IMR-90 (cell line): ENCODE results near the gene SYPL2. TPM values are rescaled to one million over a fixed set of nuclear protein-coding genes. Genes with fewer than 3 reads are reported as not detected.

Source experiments
- ATAC-seq: fragments of 200-7000 bp; cut with Tn5 transposase; 2 replicates; pipeline ENCODE4 v1.9.1; 2020; ENCODE audit warnings: low read depth, mild to moderate bottlenecking, moderate library complexity
- BruUV-seq: library from RNA; stranded (reverse); fragments of 400-500 nt; replicated peaks from 2 replicates; lab custom pipeline; 2021; lab: Mats Ljungman, UMichigan
- CTCF ChIA-PET: fragments of 300-600 bp; formaldehyde crosslinking; extraction: SDS; loops from one replicate; lab custom pipeline; 2021; ENCODE audit warnings: antibody characterized with exemption; lab: Yijun Ruan, JAX
- POLR2A ChIA-PET: fragments of 300-600 bp; sonication (Branson Sonifier 250); formaldehyde crosslinking; loops from one replicate; lab custom pipeline; 2022; ENCODE audit warnings: antibody characterized with exemption; ENCODE audit not compliant: unreplicated experiment; lab: Charles Lee
- DNase-seq: peaks from one replicate; pipeline ENCODE4 v3.0.0; 2013
- H2AFZ ChIP-seq: replicated peaks from 2 replicates; pipeline ENCODE3; 2013; ENCODE audit warnings: low read length, mild to moderate bottlenecking; ENCODE audit not compliant: poor library complexity
- H2AK5ac ChIP-seq: 2 replicates; pipeline ENCODE4 v1.6.1; 2013; ENCODE audit warnings: low read depth, low read length, inconsistent platforms
- H2AK9ac ChIP-seq: replicated peaks from 2 replicates; pipeline ENCODE3; 2013; ENCODE audit warnings: mild to moderate bottlenecking, low read depth, low read length, moderate library complexity; ENCODE audit not compliant: poor library complexity
- H2BK120ac ChIP-seq: 2 replicates; pipeline ENCODE4 v1.6.1; 2013; ENCODE audit warnings: low read depth, low read length, inconsistent platforms
- H2BK15ac ChIP-seq: 3 replicates; pipeline ENCODE4 v1.6.1; 2013; ENCODE audit warnings: low read depth, low read length, inconsistent platforms
- H2BK20ac ChIP-seq: 2 replicates; pipeline ENCODE4 v1.6.1; 2013; ENCODE audit warnings: low read depth, mild to moderate bottlenecking, inconsistent platforms, low read length, moderate library complexity
- H2BK5ac ChIP-seq: 2 replicates; pipeline ENCODE4 v1.6.1; 2013; ENCODE audit warnings: mild to moderate bottlenecking, low read depth, low read length, inconsistent platforms; ENCODE audit not compliant: poor library complexity, severe bottlenecking
- H3K14ac ChIP-seq: replicated peaks from 2 replicates; pipeline ENCODE4 v1.6.1; 2013; ENCODE audit warnings: low read depth, low read length, inconsistent platforms
- H3K18ac ChIP-seq: 2 replicates; pipeline ENCODE4 v1.6.1; 2013; ENCODE audit warnings: low read depth, low read length, control low read depth
- H3K23ac ChIP-seq: 2 replicates; pipeline ENCODE4 v1.6.1; 2013; ENCODE audit warnings: low read depth, low read length, inconsistent platforms
- H3K27ac ChIP-seq: 2 replicates; pipeline ENCODE4 v1.5.1; 2013; ENCODE audit warnings: mild to moderate bottlenecking, control low read depth, low read length; ENCODE audit not compliant: insufficient read depth
- H3K27me3 ChIP-seq: 2 replicates; pipeline ENCODE4 v1.6.1; 2013; ENCODE audit warnings: low read length; ENCODE audit not compliant: control insufficient read depth, insufficient read depth
- H3K36me3 ChIP-seq: 2 replicates; pipeline ENCODE4 v1.6.1; 2013; ENCODE audit warnings: low read length, mixed read lengths; ENCODE audit not compliant: control insufficient read depth, insufficient read depth
- H3K4ac ChIP-seq: 2 replicates; pipeline ENCODE4 v1.6.1; 2013; ENCODE audit warnings: low read depth, low read length, inconsistent platforms
- H3K4me1 ChIP-seq: 2 replicates; pipeline ENCODE4 v1.6.1; 2013; ENCODE audit warnings: low read length, mixed read lengths; ENCODE audit not compliant: control insufficient read depth, insufficient read depth
- H3K4me2 ChIP-seq: 2 replicates; pipeline ENCODE4 v1.6.1; 2013; ENCODE audit warnings: low read depth, mild to moderate bottlenecking, control low read depth, low read length, moderate library complexity
- H3K4me3 ChIP-seq: 2 replicates; pipeline ENCODE4 v1.5.1; 2013; ENCODE audit warnings: low read depth, mild to moderate bottlenecking, control low read depth, low read length, moderate library complexity; ENCODE audit not compliant: insufficient read depth
- H3K56ac ChIP-seq: 2 replicates; pipeline ENCODE4 v1.6.1; 2013; ENCODE audit warnings: low read length, inconsistent platforms; ENCODE audit not compliant: insufficient read depth; ENCODE audit errors: extremely low read depth
- H3K79me1 ChIP-seq, 2 experiments: 2 replicates each; pipeline ENCODE4 v1.6.1; 2013; ENCODE audit warnings: low read length in 2 of 2, inconsistent platforms in 1 of 2, low read depth in 1 of 2
- H3K9ac ChIP-seq: 2 replicates; pipeline ENCODE4 v1.6.1; 2013; ENCODE audit warnings: low read depth, low read length, control low read depth
- H3K9me1 ChIP-seq: 2 replicates; pipeline ENCODE4 v1.6.1; 2013; ENCODE audit warnings: low read length, inconsistent platforms; ENCODE audit not compliant: insufficient read depth
- H3K9me3 ChIP-seq: 2 replicates; pipeline ENCODE4 v1.6.1; 2013; ENCODE audit warnings: low read length; ENCODE audit not compliant: control insufficient read depth, insufficient read depth
- H4K20me1 ChIP-seq: 2 replicates; pipeline ENCODE4 v1.6.1; 2013; ENCODE audit warnings: low read length, inconsistent platforms; ENCODE audit not compliant: insufficient read depth
- H4K5ac ChIP-seq: 2 replicates; pipeline ENCODE4 v1.6.1; 2013; ENCODE audit warnings: mild to moderate bottlenecking, low read depth, low read length, control low read depth
- H4K8ac ChIP-seq, 2 experiments: 2 replicates each; pipeline ENCODE4 v1.6.1; 2013; ENCODE audit warnings: low read depth in 2 of 2, low read length in 2 of 2, control low read depth in 1 of 2, inconsistent platforms in 1 of 2
- H4K91ac ChIP-seq: 2 replicates; pipeline ENCODE4 v1.6.1; 2013; ENCODE audit warnings: low read depth, low read length, inconsistent platforms; ENCODE audit not compliant: insufficient read depth
- CEBPB ChIP-seq: IDR thresholded peaks from 2 replicates; pipeline ENCODE4 v1.6.1; 2012; ENCODE audit warnings: low read depth, low read length, improper control_type of control experiment
- CHD1 ChIP-seq: IDR thresholded peaks from 2 replicates; pipeline ENCODE4 v1.6.1; 2012; ENCODE audit warnings: low read depth, low read length, improper control_type of control experiment
- MXI1 ChIP-seq: IDR thresholded peaks from 2 replicates; pipeline ENCODE4 v1.6.1; 2012; ENCODE audit warnings: low read depth, mild to moderate bottlenecking, low read length, moderate library complexity, borderline replicate concordance
- NFE2L2 ChIP-seq: fragments of 150-350 bp; IDR thresholded peaks from 2 replicates; pipeline ENCODE4 v1.6.1; 2016; ENCODE audit warnings: low read depth, mild to moderate bottlenecking, low read length
- RCOR1 ChIP-seq: IDR thresholded peaks from 2 replicates; pipeline ENCODE4 v1.6.1; 2012; ENCODE audit warnings: mild to moderate bottlenecking, low read length, improper control_type of control experiment; ENCODE audit not compliant: insufficient replicate concordance
- WGBS, 2 experiments: methylation state at CpG; one replicate each; pipeline versions ENCODE4 v1.1.5 to v1.1.7; 2013; ENCODE audit warnings: missing lambda C conversion rate in 2 of 2; ENCODE audit not compliant: insufficient read length in 1 of 2; ENCODE audit errors: extremely low coverage in 2 of 2; 5-methylcytosine and 5-hydroxymethylcytosine counted together
- dilution Hi-C: fragments of 300-500 bp; cut with HindIII; formaldehyde crosslinking; loops from one replicate; pipeline ENCODE4 v1.14.3; 2018; ENCODE audit warnings: low sequenced_read_pairs; ENCODE audit not compliant: unreplicated experiment
- in situ Hi-C: fragments of 300-500 bp; cut with MboI; formaldehyde crosslinking; loops from 3 replicates; pipeline ENCODE4 v1.14.3; 2019; ENCODE audit warnings: low sequenced_read_pairs, inconsistent platforms, mixed read lengths
- intact Hi-C: fragments of 100-400 bp; cut with micrococcal nuclease; formaldehyde crosslinking; loops from 2 replicates; pipeline ENCODE4 v1.10.0; 2022
- polyA plus RNA-seq, 3 experiments: library from polyadenylated mRNA; depleted of rRNA; stranded (reverse); fragments of >200 nt; gene quantifications; 2 replicates each; pipeline ENCODE4 v1.2.3, GENCODE V29; 2012; ENCODE audit warnings: low replicate concordance in 1 of 3
- total RNA-seq: library from RNA; depleted of rRNA; stranded (reverse); fragments of >200 nt; gene quantifications from 2 replicates; pipeline ENCODE4 v1.2.3, GENCODE V29; 2012

Gene SYPL2
- total and polyA plus RNA-seq, 2 of the 4 experiments (the other 2 are of a cell fraction): under 0.01 to 0.65 TPM

- BruUV-seq: no TSS peak
- Histone ChIP-seq H3K9me1 (no peaks in the 10 kb centered on the region), H4K8ac (no peak overlapping the region), H3K9ac (no peak overlapping the region), H3K36me3 (no peaks in the 10 kb centered on the region), H3K4me1 (peaks cover 6% of the 10 kb centered on the region), H3K79me1 (no peaks in the 10 kb centered on the region), H2BK20ac (no peak overlapping the region), H2BK15ac (no peak overlapping the region), H4K91ac (no peak overlapping the region), H3K23ac (no peak overlapping the region), H3K18ac (no peak overlapping the region), H3K4me2 (no peak overlapping the region), H2AK5ac (no peak overlapping the region), H3K9me3 (no peaks in the 10 kb centered on the region), H3K14ac (no peak overlapping the region), H2AK9ac (peak overlapping the region; percentile 57), H3K56ac (no peak overlapping the region), H4K5ac (no peak overlapping the region), H3K4me3 (no peak overlapping the region), H4K20me1 (no peaks in the 10 kb centered on the region), H3K27ac (no peak overlapping the region), H3K4ac (no peak overlapping the region), H2BK120ac (no peak overlapping the region), H3K27me3 (peaks cover 6% of the 10 kb centered on the region), H2AFZ (no peak overlapping the region), H2BK5ac (no peak overlapping the region)
- dilution Hi-C loops (no loop called here), intact Hi-C loops (no loop called here), in situ Hi-C loops (no loop called here)
- ATAC-seq (no peak), DNase-seq (no peak)
- TF ChIP-seq RCOR1: no peak
- TF ChIP-seq CEBPB: no peak
- no peak for TF ChIP-seq NFE2L2
- no peak for TF ChIP-seq MXI1
- TF ChIP-seq CHD1: no peak
- 25% methylated on average over 1 of the region's 3 CpGs; no CpG with 5 or more reads in 1 of the 2 experiments for WGBS, 2 experiments
- POLR2A ChIA-PET: no interaction called here
- CTCF ChIA-PET: interaction anchor here (0.7 kb wide), 1 partner anchor 25 kb away, joined by 3 read pairs; no protein-coding TSS in a partner anchor
Measured at GRCh38 chr1:109514846-109515245, 48.5 kb downstream of the SYPL2 start.
